NK-92 (cell line): ENCODE results near the gene C1orf146.
"Not testable (repeated sequence)": the region's sequence is repeated elsewhere in the genome, so short reads cannot be mapped to it uniquely, and the experiment has no call there.

Experiments
- DNase-seq: peaks from one replicate; lab custom pipeline; 2025; ENCODE audit not compliant: unreplicated experiment; lab: John Stamatoyannopoulos, UW

The C1orf146 gene, protein sequence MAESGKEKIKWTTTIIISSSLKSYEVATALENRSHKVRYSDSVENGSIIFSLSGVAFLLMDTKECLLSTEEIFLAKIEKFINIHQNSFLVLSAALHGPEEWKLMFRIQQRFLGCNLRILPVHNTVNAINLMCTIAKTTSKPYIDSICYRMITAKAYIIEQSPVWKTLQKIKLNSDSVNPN

GRCh38 chr1:92217721-92218120, at the start of gene C1orf146:
Gene C1orf146, plus strand, starts transcription at chr1:92217915. Its CDS starts 13,506 bp downstream, at chr1:92231421.
- DNase-seq: no peak

DNA sequence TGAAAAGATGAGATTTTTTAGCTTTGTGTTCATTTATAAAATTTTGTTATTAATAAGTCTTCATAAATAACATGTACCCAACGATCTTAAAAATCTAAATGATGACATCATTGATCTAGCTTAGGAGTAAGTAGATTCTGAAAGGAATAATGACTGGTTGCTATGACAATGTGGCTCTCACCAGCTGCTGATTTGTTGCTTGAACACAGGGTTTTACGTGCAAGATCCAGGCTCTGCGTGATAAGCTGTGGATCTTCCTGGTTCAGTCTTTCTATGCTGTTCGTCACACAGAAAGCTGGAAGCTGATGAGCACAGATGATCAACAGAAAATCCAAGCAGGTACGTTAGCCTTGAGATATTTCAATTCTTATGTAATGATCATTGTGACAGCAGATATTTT, 49.1 kb upstream of the C1orf146 start:
- DNase-seq: no peak

DNA sequence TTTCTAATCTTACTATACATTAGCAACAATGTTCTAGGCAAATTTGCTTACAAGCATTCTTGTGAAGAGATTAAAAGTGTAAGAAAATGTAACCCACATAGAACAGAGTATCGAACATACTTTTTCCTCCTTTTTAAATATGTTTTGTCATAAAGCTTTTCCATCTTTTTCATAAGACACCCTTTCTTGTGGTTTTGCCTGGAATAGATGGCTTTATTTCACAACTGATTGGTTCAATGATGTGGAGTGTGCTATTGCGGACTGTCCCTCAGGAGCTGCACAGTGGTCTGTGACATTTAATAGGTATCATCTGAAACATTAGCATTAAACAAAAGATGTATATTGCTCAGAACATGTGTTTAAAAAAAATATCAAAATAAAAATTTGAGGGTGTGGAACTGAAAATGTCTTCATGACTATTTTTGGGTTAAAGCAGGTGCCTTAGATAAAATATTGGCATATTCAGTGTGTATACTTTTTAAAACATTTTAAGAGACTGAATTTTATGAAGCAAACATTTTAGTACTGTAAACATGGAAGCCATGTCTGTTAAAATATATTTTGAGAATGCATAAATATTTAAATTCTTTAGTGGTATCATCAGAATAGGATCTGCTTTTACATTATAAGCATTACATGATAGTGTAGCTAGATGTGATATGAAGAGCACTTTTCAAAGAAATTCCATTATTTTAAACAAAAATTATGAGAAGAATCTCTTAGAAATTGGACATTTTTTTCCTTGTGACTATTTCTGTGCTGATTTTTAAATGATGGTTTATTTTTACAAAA, 48.3 kb upstream of the C1orf146 start:
- DNase-seq: no peak

GRCh38 chr1:92184632-92185031, 33.1 kb upstream of the C1orf146 start:
- DNase-seq: no peak

- DNase-seq: no peak
Observed at GRCh38 chr1:92186081-92186480, 31.6 kb upstream of the C1orf146 start.

- DNase-seq: no peak
Observed at GRCh38 chr1:92188436-92189255, 29.1 kb upstream of the C1orf146 start.

GRCh38 chr1:92191726-92192125, 26.0 kb upstream of the C1orf146 start:
- DNase-seq: no peak

GRCh38 chr1:92192246-92192645, 25.5 kb upstream of the C1orf146 start:
- DNase-seq: no peak

DNA sequence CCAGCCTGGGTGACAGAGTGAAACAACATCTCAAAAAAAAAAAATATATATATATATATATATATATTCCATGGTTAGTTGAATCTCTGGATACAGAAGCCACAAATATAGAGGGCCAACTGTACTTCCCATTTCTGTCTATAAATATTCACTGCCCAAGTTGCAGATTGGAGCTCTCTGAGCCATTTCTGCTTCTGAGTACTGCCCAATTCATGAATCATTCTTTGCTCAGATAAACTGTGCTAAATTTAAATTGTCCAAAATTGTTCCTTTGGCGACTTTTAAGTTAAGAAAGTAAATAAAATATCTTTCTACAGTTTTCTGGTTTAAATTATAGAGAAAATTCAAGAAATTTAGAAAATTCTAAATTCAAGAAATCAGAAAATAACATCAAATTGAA, 23.2 kb upstream of the C1orf146 start:
- DNase-seq: no peak

GRCh38 chr1:92201973-92202372, 15.7 kb upstream of the C1orf146 start:
- no peak for DNase-seq

- DNase-seq: no peak
Observed at GRCh38 chr1:92203105-92203504, 14.6 kb upstream of the C1orf146 start.

DNA sequence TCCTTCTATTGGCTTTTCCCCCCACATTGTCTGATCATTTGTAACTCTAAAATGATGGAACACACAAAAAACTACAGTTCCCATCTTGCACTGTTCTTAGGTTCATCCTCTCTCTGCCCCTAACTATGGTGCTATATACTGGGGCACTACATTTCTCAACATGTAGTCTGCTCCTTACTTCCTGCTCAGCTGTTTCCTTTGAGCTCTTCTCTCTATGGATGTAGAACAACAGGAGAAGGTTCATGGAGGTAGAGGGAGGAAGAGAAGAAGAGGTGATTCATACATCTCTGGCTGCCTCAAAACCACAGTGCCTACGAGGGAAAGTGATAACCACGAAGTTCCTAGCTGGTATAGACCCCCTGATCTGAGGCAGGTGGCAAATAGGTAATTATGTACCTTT, 7.0 kb upstream of the C1orf146 start:
- DNase-seq: no peak

GRCh38 chr1:92211166-92211565, 6.5 kb upstream of the C1orf146 start:
- DNase-seq: no peak

- no peak for DNase-seq
Observed at GRCh38 chr1:92218559-92218958, 844 bp downstream of the C1orf146 start.

DNA sequence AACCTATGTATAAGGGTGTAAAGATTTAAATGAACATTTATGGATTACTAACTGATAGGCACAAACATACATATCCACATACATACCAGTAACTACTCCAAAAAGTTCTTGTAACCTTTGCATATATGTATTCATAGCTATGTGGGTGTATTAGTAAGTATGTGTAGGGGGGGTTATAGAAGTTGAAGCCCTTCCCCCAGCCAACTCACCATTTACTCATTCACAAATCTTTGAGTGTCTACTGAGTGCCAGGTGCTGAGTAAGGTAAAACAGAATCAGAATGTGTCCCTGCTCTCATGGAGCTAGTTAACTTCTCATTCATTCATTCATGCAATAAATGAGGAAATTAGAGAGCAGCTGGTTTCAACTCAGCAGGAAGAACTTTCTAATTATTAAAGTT, 1.3 kb downstream of the C1orf146 start:
- DNase-seq: no peak

GRCh38 chr1:92228401-92228800, 10.7 kb downstream of the C1orf146 start:
- DNase-seq: no peak

GRCh38 chr1:92230736-92231135, 13.0 kb downstream of the C1orf146 start:
- no peak for DNase-seq

DNA sequence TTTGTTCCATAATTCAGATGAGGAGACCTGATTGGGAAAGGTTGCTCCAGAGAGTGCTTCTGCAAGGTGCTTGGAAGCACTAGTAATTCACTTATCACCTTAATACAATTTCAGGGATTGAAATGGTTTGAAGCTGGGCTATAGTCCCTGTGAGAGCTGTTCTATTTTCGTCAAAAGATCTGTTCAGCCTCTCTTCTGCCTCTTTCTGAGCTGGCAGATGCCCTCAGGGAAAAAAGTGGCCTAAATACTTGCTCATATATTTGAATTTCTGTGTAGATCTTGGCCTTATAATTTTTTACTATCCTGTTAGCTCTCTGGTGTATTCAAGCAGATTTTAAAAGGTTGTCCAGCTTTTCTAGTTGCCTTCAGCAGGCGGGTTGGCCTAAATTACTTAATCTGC, 22.3 kb downstream of the C1orf146 start:
- no peak for DNase-seq

GRCh38 chr1:92244376-92244775, 26.7 kb downstream of the C1orf146 start:
- DNase-seq: no peak

- not testable (repeated sequence) for DNase-seq
Observed at GRCh38 chr1:92254714-92255113, 37.0 kb downstream of the C1orf146 start.

DNA sequence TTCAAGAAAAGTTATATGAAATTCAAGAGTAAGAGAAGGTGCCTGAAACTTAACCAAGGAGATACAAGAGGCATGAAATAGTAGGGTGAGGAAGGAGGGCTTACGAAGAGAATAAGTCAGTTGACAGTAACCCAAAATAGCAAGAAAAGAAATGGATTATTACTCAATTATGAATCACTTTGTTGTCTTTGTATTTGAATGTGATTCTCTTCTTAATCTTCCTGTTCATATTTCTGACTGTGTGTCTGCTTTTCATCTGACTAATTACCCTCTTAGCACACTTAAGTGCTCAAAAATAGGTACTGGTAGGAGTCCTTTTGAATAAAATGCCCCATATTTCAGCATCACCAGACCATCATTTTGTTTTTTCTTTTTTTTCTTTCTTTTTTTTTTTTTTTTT, 41.6 kb downstream of the C1orf146 start:
- no peak for DNase-seq

- DNase-seq: no peak
Observed at GRCh38 chr1:92262516-92262915, 44.8 kb downstream of the C1orf146 start.
